Caco-2 (cell line): Measurements from ENCODE around the gene C17orf113. TPM values are rescaled to one million over a fixed set of nuclear protein-coding genes. Genes with fewer than 3 reads are reported as not detected.

Source experiments
- BruUV-seq: library from RNA; stranded (reverse); fragments of 400-500 nt; replicated peaks from 2 replicates; lab custom pipeline; 2021; lab: Mats Ljungman, UMichigan
- CTCF ChIA-PET: fragments of 300-600 bp; sonication (Branson Sonifier 250); formaldehyde crosslinking; loops from one replicate; lab custom pipeline; 2022; ENCODE audit warnings: antibody characterized with exemption; lab: Charles Lee
- POLR2A ChIA-PET: fragments of 300-600 bp; sonication (Branson Sonifier 250); formaldehyde crosslinking; loops from one replicate; lab custom pipeline; 2022; ENCODE audit warnings: antibody characterized with exemption; lab: Charles Lee
- DNase-seq, 2 experiments: peaks; one replicate each; pipeline versions ENCODE4 v3.0.0 to v3.0.0-alpha.2; 2020 to 2022
- H3K27me3 ChIP-seq: replicated peaks from 2 replicates; pipeline ENCODE4 v1.6.0; 2011; ENCODE audit warnings: low read length; ENCODE audit not compliant: control insufficient read depth, insufficient read depth
- H3K36me3 ChIP-seq: 2 replicates; pipeline ENCODE4 v1.5.1; 2011; ENCODE audit warnings: low read length; ENCODE audit not compliant: control insufficient read depth, insufficient read depth
- H3K4me1 ChIP-seq: fragments of 250-450 bp; sonication (Bioruptor Pico); 2 replicates; pipeline ENCODE4 v1.5.1; 2020; ENCODE audit warnings: mild to moderate bottlenecking
- H3K4me3 ChIP-seq: 2 replicates; pipeline ENCODE4 v1.5.1; 2011; ENCODE audit warnings: low read depth, mild to moderate bottlenecking, control low read depth, low read length
- H3K9me3 ChIP-seq: fragments of 250-450 bp; sonication (Bioruptor Pico); 2 replicates; pipeline ENCODE4 v1.5.1; 2020; ENCODE audit warnings: mild to moderate bottlenecking, moderate library complexity
- H3K27ac Mint-ChIP-seq: one replicate; pipeline ENCODE4 v1.8.0; 2022; ENCODE audit warnings: mixed read lengths; ENCODE audit not compliant: unreplicated experiment
- H3K27me3 Mint-ChIP-seq: one replicate; pipeline ENCODE4 v1.8.0; 2022; ENCODE audit warnings: mixed read lengths; ENCODE audit not compliant: insufficient read depth, unreplicated experiment
- H3K36me3 Mint-ChIP-seq: one replicate; pipeline ENCODE4 v1.8.0; 2022; ENCODE audit warnings: mild to moderate bottlenecking, mixed read lengths; ENCODE audit not compliant: insufficient read depth, unreplicated experiment
- H3K4me1 Mint-ChIP-seq: one replicate; pipeline ENCODE4 v1.8.0; 2022; ENCODE audit warnings: low read depth, mixed read lengths; ENCODE audit not compliant: unreplicated experiment
- H3K4me3 Mint-ChIP-seq: one replicate; pipeline ENCODE4 v1.8.0; 2022; ENCODE audit warnings: mild to moderate bottlenecking, moderate library complexity, mixed read lengths; ENCODE audit not compliant: unreplicated experiment
- H3K9me3 Mint-ChIP-seq: one replicate; pipeline ENCODE4 v1.8.0; 2022; ENCODE audit warnings: mixed read lengths; ENCODE audit not compliant: unreplicated experiment
- CTCF ChIP-seq, 2 experiments: fragments of 200-600 bp in 1 of 2; IDR thresholded peaks; 1 replicate in 1 of 2; 2 replicates in 1 of 2; pipeline versions ENCODE4 v1.5.1 to v1.8.0; 2011 to 2022; ENCODE audit warnings: antibody characterized with exemption in 1 of 2, control low read depth in 1 of 2, inconsistent platforms in 1 of 2, low read depth in 1 of 2, low read length in 1 of 2, mild to moderate bottlenecking in 1 of 2, moderate library complexity in 1 of 2; ENCODE audit not compliant: insufficient read depth in 1 of 2, severe bottlenecking in 1 of 2, unreplicated experiment in 1 of 2
- intact Hi-C: fragments of 100-400 bp; cut with micrococcal nuclease; formaldehyde crosslinking; loops from one replicate; pipeline ENCODE4 v1.10.0; 2022; ENCODE audit not compliant: unreplicated experiment
- total RNA-seq: library from RNA; stranded (reverse); gene quantifications from 2 replicates; pipeline ENCODE4 v1.2.3, GENCODE V29; 2022

The C17orf113 gene
- total RNA-seq, 1 experiment from 2014 or later, result 4.7 TPM

GRCh38 chr17:42049834-42050392, 488 bp downstream of the C17orf113 start:
- Histone ChIP-seq H3K4me1 (peaks cover 16% of the 10 kb centered on the region), H3K36me3 (no peaks in the 10 kb centered on the region), H3K9me3 (no peaks in the 10 kb centered on the region), H3K4me3 (peak overlapping the region; percentile 65), H3K27me3 (no peaks in the 10 kb centered on the region)
- H3K9me3 Mint-ChIP-seq, result no peaks in the 10 kb centered on the region
- CTCF ChIA-PET, result interaction anchor here (0.7 to 1.0 kb wide), 6 partner anchors 21 to 87 kb away, joined by 3 to 6 read pairs (median 4); partner anchors contain the start of gene NKIRAS2
- POLR2A ChIA-PET, result interaction anchor here (0.6 kb wide), 1 partner anchor 315 kb away, joined by 4 read pairs; no protein-coding TSS in a partner anchor
- H3K27me3 Mint-ChIP-seq, result no peaks in the 10 kb centered on the region
- TF ChIP-seq CTCF (IDR thresholded peaks at IDR 0.05; ENCODE audit: insufficient read depth in 1 of 2, low read depth in 1 of 2, low read length in 1 of 2, severe bottlenecking in 1 of 2, unreplicated experiment in 1 of 2), result no peak
- H3K4me1 Mint-ChIP-seq, result peaks cover 20% of the 10 kb centered on the region
- H3K36me3 Mint-ChIP-seq, result no peaks in the 10 kb centered on the region
- peak in 1 of 2 experiments; percentile 42 for DNase-seq
- peak overlapping the region; percentile 92 for H3K4me3 Mint-ChIP-seq
- peak overlapping the region; percentile 48 for H3K27ac Mint-ChIP-seq
- BruUV-seq, result no TSS peak
- intact Hi-C loops, result loop anchor here (1.0 kb wide), 1 partner anchor 25 kb away; no protein-coding TSS in a partner anchor

GRCh38 chr17:42047343-42047742, 3.1 kb downstream of the C17orf113 start:
- no peak for TF ChIP-seq CTCF (IDR thresholded peaks at IDR 0.05; ENCODE audit: insufficient read depth in 1 of 2, low read depth in 1 of 2, low read length in 1 of 2, severe bottlenecking in 1 of 2, unreplicated experiment in 1 of 2)
- H3K9me3 ChIP-seq, result no peaks in the 10 kb centered on the region
- no peak overlapping the region for H3K4me3 ChIP-seq
- H3K27me3 ChIP-seq, result no peaks in the 10 kb centered on the region
- CTCF ChIA-PET, result no interaction called here
- H3K4me1 ChIP-seq, result peaks cover 16% of the 10 kb centered on the region
- POLR2A ChIA-PET, result no interaction called here
- DNase-seq, result no peak
- no peaks in the 10 kb centered on the region for H3K9me3 Mint-ChIP-seq
- H3K4me1 Mint-ChIP-seq, result peaks cover 18% of the 10 kb centered on the region
- no peaks in the 10 kb centered on the region for H3K36me3 Mint-ChIP-seq
- H3K4me3 Mint-ChIP-seq, result no peak overlapping the region
- H3K27me3 Mint-ChIP-seq, result no peaks in the 10 kb centered on the region
- no TSS peak for BruUV-seq
- intact Hi-C loops, result no loop called here
- no peak overlapping the region for H3K27ac Mint-ChIP-seq
- H3K36me3 ChIP-seq, result peaks cover 1% of the 10 kb centered on the region; the same call in 1 of the 2 replicates

- H3K27me3 Mint-ChIP-seq, result no peaks in the 10 kb centered on the region
- TF ChIP-seq CTCF (IDR thresholded peaks at IDR 0.05; ENCODE audit: insufficient read depth in 1 of 2, low read depth in 1 of 2, low read length in 1 of 2, severe bottlenecking in 1 of 2, unreplicated experiment in 1 of 2), result no peak
- intact Hi-C loops, result no loop called here
- Histone ChIP-seq H3K27me3 (no peaks in the 10 kb centered on the region), H3K9me3 (no peaks in the 10 kb centered on the region), H3K4me3 (no peak overlapping the region), H3K4me1 (0 out of 2 replicates have a peak, but pooled peaks cover 9% of the 10 kb centered on the region), H3K36me3 (peaks cover 1% of the 10 kb centered on the region; the same call in 1 of the 2 replicates)
- POLR2A ChIA-PET, result no interaction called here
- BruUV-seq, result no TSS peak
- H3K36me3 Mint-ChIP-seq, result no peaks in the 10 kb centered on the region
- H3K9me3 Mint-ChIP-seq, result no peaks in the 10 kb centered on the region
- H3K27ac Mint-ChIP-seq, result no peak overlapping the region
- CTCF ChIA-PET, result no interaction called here
- no peak overlapping the region for H3K4me3 Mint-ChIP-seq
- no peak for DNase-seq
- H3K4me1 Mint-ChIP-seq, result peaks cover 12% of the 10 kb centered on the region
Measured at GRCh38 chr17:42045719-42046118, 4.7 kb downstream of the C17orf113 start.
